ENCODE measurements around the gene PCDHGB2.
"Not testable (repeated sequence)": the region's sequence is repeated elsewhere in the genome, so short reads cannot be mapped to it uniquely, and the experiment has no call there.

DNA sequence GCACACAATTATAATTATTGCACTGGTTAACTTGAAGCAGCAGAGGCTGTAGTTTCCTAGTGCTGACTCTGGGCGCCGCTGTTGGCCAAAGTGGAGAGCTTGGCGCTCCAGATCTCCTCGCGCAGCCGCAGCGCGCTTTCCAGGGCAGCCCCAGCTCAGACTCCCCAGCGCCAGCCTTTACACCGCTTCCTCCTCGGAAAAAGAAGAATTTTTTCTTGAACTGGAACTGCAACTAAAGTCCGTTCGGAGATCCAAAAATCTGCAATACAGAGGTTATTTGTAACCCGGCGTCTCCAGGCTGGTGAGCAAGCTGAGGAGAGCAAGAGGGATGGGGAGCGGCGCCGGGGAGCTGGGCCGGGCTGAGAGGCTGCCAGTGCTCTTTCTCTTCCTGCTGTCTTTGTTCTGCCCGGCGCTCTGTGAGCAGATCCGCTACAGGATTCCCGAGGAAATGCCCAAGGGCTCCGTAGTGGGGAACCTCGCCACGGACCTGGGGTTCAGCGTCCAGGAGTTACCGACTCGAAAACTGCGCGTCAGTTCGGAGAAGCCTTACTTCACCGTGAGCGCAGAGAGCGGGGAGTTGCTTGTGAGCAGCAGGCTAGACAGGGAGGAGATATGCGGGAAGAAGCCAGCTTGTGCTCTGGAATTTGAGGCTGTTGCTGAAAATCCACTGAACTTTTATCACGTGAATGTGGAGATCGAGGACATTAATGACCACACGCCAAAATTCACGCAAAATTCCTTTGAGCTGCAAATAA is 27.9 kb downstream of the PCDHGB2 start, which contains the start of gene PCDHGB4:
- TF ChIP-seq, protein P1, sequence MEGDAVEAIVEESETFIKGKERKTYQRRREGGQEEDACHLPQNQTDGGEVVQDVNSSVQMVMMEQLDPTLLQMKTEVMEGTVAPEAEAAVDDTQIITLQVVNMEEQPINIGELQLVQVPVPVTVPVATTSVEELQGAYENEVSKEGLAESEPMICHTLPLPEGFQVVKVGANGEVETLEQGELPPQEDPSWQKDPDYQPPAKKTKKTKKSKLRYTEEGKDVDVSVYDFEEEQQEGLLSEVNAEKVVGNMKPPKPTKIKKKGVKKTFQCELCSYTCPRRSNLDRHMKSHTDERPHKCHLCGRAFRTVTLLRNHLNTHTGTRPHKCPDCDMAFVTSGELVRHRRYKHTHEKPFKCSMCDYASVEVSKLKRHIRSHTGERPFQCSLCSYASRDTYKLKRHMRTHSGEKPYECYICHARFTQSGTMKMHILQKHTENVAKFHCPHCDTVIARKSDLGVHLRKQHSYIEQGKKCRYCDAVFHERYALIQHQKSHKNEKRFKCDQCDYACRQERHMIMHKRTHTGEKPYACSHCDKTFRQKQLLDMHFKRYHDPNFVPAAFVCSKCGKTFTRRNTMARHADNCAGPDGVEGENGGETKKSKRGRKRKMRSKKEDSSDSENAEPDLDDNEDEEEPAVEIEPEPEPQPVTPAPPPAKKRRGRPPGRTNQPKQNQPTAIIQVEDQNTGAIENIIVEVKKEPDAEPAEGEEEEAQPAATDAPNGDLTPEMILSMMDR (IDR thresholded peaks at IDR 0.05; ENCODE audit: poor library complexity, severe bottlenecking) = peak; percentile 69
- not testable (repeated sequence) for TF ChIP-seq EZH2 (IDR thresholded peaks at IDR 0.05; ENCODE audit: borderline replicate concordance, insufficient read depth, low read length, poor library complexity, severe bottlenecking); EP300 (conservative IDR thresholded peaks at IDR 0.05; ENCODE audit: poor library complexity, severe bottlenecking); POLR2AphosphoS5 (IDR thresholded peaks at IDR 0.05); TAF1 (IDR thresholded peaks at IDR 0.05; ENCODE audit: low read depth); MXI1 (conservative IDR thresholded peaks at IDR 0.05; ENCODE audit: poor library complexity, severe bottlenecking)
- peak; percentile 65 for TF ChIP-seq SMC3 (conservative IDR thresholded peaks at IDR 0.05; ENCODE audit: poor library complexity)
- TF ChIP-seq, protein P2, sequence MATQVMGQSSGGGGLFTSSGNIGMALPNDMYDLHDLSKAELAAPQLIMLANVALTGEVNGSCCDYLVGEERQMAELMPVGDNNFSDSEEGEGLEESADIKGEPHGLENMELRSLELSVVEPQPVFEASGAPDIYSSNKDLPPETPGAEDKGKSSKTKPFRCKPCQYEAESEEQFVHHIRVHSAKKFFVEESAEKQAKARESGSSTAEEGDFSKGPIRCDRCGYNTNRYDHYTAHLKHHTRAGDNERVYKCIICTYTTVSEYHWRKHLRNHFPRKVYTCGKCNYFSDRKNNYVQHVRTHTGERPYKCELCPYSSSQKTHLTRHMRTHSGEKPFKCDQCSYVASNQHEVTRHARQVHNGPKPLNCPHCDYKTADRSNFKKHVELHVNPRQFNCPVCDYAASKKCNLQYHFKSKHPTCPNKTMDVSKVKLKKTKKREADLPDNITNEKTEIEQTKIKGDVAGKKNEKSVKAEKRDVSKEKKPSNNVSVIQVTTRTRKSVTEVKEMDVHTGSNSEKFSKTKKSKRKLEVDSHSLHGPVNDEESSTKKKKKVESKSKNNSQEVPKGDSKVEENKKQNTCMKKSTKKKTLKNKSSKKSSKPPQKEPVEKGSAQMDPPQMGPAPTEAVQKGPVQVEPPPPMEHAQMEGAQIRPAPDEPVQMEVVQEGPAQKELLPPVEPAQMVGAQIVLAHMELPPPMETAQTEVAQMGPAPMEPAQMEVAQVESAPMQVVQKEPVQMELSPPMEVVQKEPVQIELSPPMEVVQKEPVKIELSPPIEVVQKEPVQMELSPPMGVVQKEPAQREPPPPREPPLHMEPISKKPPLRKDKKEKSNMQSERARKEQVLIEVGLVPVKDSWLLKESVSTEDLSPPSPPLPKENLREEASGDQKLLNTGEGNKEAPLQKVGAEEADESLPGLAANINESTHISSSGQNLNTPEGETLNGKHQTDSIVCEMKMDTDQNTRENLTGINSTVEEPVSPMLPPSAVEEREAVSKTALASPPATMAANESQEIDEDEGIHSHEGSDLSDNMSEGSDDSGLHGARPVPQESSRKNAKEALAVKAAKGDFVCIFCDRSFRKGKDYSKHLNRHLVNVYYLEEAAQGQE (IDR thresholded peaks at IDR 0.05; ENCODE audit: borderline replicate concordance) = not testable (repeated sequence)
